Natural killer cell treated with Interleukin-12 subunit alpha and Interleukin-12 subunit beta and Interleukin-15 and Interleukin-18, amount 100 ng/mL, for 72 hours (primary cell): ENCODE data around the gene SCAMP5. TPM values are rescaled to one million over a fixed set of nuclear protein-coding genes. Genes with fewer than 3 reads are reported as not detected.

ENCODE experiments used
- ATAC-seq, 2 donors: fragments of 150-1000 bp; cut with Tn5 transposase in 1 of 2; sonication (Bioruptor Pico), chemical (Tn5 transposase) in 1 of 2; 2 replicates each; pipeline ENCODE4 v1.10.0; 2021
- DNase-seq: peaks from one replicate; pipeline ENCODE4 v3.0.0; 2022; ENCODE audit warnings: low spot score
- H3K27ac Mint-ChIP-seq, 2 donors: 1 replicate in 1 of 2; 2 replicates in 1 of 2; pipeline ENCODE4 v1.8.0; 2022; ENCODE audit warnings: mixed read lengths in 2 of 2, mild to moderate bottlenecking in 1 of 2, moderate library complexity in 1 of 2
- H3K27me3 Mint-ChIP-seq, 2 donors: 1 replicate in 1 of 2; 2 replicates in 1 of 2; pipeline ENCODE4 v1.8.0; 2022; ENCODE audit warnings: mixed read lengths in 2 of 2
- H3K36me3 Mint-ChIP-seq: one replicate; pipeline ENCODE4 v1.8.0; 2022; ENCODE audit warnings: mixed read lengths
- H3K4me1 Mint-ChIP-seq, 2 donors: 1 replicate in 1 of 2; 2 replicates in 1 of 2; pipeline ENCODE4 v1.8.0; 2022; ENCODE audit warnings: low read depth in 2 of 2, mixed read lengths in 2 of 2, mild to moderate bottlenecking in 1 of 2
- H3K4me3 Mint-ChIP-seq: one replicate; pipeline ENCODE4 v1.8.0; 2022; ENCODE audit warnings: mixed read lengths
- H3K9me3 Mint-ChIP-seq: 2 replicates; pipeline ENCODE4 v1.8.0; 2022; ENCODE audit warnings: mixed read lengths
- total RNA-seq, 2 donors: library from RNA; stranded (reverse); gene quantifications; one replicate each; pipeline ENCODE4 v1.2.3, GENCODE V29; 2022

SCAMP5 gene
- 1 to 10 TPM in 1 of 2 donors, under 1 TPM in 1; 0.40 to 2.7 TPM for total RNA-seq

GRCh38 chr15:74995182-74995778 is at the start of gene SCAMP5:
Gene SCAMP5 (plus strand): TSS chr15:74995563. CDS start chr15:75011840, 16,277 bp downstream.
- no peak within 1 kb of the TSS for H3K27ac Mint-ChIP-seq
- peak; percentile 95 to 97 for ATAC-seq
- peaks cover 28 to 32% of the 10 kb centered on the region in 2 donors for H3K27me3 Mint-ChIP-seq
- peaks cover 5% of the 10 kb centered on the region for H3K9me3 Mint-ChIP-seq
- peaks cover 10 to 13% of the 10 kb centered on the region in 2 donors for H3K4me1 Mint-ChIP-seq
- no peaks in the 10 kb centered on the region for H3K36me3 Mint-ChIP-seq
- DNase-seq = peak; percentile 96
- H3K4me3 Mint-ChIP-seq = peak within 1 kb of the TSS; percentile 70

GRCh38 chr15:74950078-74950908 is 45.1 kb upstream of the SCAMP5 start:
- peak; percentile 71 to 84 for ATAC-seq
- Mint-ChIP-seq H3K9me3 (no peaks in the 10 kb centered on the region), H3K36me3 (no peaks in the 10 kb centered on the region), H3K27ac (no peak overlapping the region), H3K4me3 (no peak overlapping the region), H3K27me3 (no peaks in the 10 kb centered on the region), H3K4me1 (peaks cover 0 to 4% of the 10 kb centered on the region in 2 donors)
- peak; percentile 86 for DNase-seq

GRCh38 chr15:74951006-74951405 is 44.4 kb upstream of the SCAMP5 start:
- H3K9me3 Mint-ChIP-seq = no peaks in the 10 kb centered on the region
- H3K4me3 Mint-ChIP-seq = no peak overlapping the region
- no peaks in the 10 kb centered on the region for H3K36me3 Mint-ChIP-seq
- H3K4me1 Mint-ChIP-seq = peaks cover 0 to 4% of the 10 kb centered on the region in 2 donors
- ATAC-seq = no peak
- H3K27me3 Mint-ChIP-seq = no peaks in the 10 kb centered on the region
- no peak overlapping the region for H3K27ac Mint-ChIP-seq
- no peak for DNase-seq

GRCh38 chr15:74954515-74954914 is 40.8 kb upstream of the SCAMP5 start:
- ATAC-seq = no peak
- H3K9me3 Mint-ChIP-seq = no peaks in the 10 kb centered on the region
- peaks cover 6 to 9% of the 10 kb centered on the region in 2 donors for H3K4me1 Mint-ChIP-seq

GRCh38 chr15:74955017-74955416 is 40.3 kb upstream of the SCAMP5 start:
- Mint-ChIP-seq H3K4me1 (peaks cover 6 to 11% of the 10 kb centered on the region in 2 donors), H3K27me3 (peaks cover 17 to 23% of the 10 kb centered on the region in 2 donors), H3K9me3 (no peaks in the 10 kb centered on the region), H3K36me3 (no peaks in the 10 kb centered on the region), H3K27ac (no peak overlapping the region), H3K4me3 (peak overlapping the region; percentile 30)
- DNase-seq (no peak), ATAC-seq (no peak)

More at GRCh38 chr15:74954515-74954914, 40.8 kb upstream of the SCAMP5 start:
- H3K27me3 Mint-ChIP-seq = peaks cover 12 to 18% of the 10 kb centered on the region in 2 donors
- no peak overlapping the region for H3K27ac Mint-ChIP-seq
- H3K36me3 Mint-ChIP-seq = no peaks in the 10 kb centered on the region
- H3K4me3 Mint-ChIP-seq = peak overlapping the region; percentile 30
- no peak for DNase-seq

GRCh38 chr15:74955796-74956647 is 39.3 kb upstream of the SCAMP5 start:
- peak; percentile 66 to 75 for ATAC-seq
- Mint-ChIP-seq H3K4me3 (peak overlapping the region; percentile 17), H3K9me3 (no peaks in the 10 kb centered on the region), H3K4me1 (peaks cover 6 to 7% of the 10 kb centered on the region in 2 donors), H3K27ac (no peak overlapping the region), H3K36me3 (no peaks in the 10 kb centered on the region), H3K27me3 (peaks cover 24 to 32% of the 10 kb centered on the region in 2 donors)
- peak; percentile 66 for DNase-seq

GRCh38 chr15:74956648-74957475 is 38.5 kb upstream of the SCAMP5 start, which contains the start of gene RPP25:
Gene RPP25 (minus strand): TSS chr15:74956772. CDS start chr15:74956583, 189 bp downstream.
- Mint-ChIP-seq H3K4me3 (peak within 1 kb of the TSS; percentile 57), H3K9me3 (no peaks in the 10 kb centered on the region), H3K27ac (no peak within 1 kb of the TSS), H3K36me3 (no peaks in the 10 kb centered on the region), H3K4me1 (peaks cover 6 to 7% of the 10 kb centered on the region in 2 donors), H3K27me3 (peaks cover 32 to 41% of the 10 kb centered on the region in 2 donors)
- DNase-seq = peak; percentile 75
- ATAC-seq = peak; percentile 96

GRCh38 chr15:74957476-74958035 is 37.8 kb upstream of the SCAMP5 start:
- no peak for ATAC-seq
- H3K36me3 Mint-ChIP-seq = no peaks in the 10 kb centered on the region
- peaks cover 37 to 44% of the 10 kb centered on the region in 2 donors for H3K27me3 Mint-ChIP-seq
- no peak for DNase-seq
- H3K4me3 Mint-ChIP-seq = peak overlapping the region; percentile 57
- H3K9me3 Mint-ChIP-seq = no peaks in the 10 kb centered on the region
- no peak overlapping the region for H3K27ac Mint-ChIP-seq
- peaks cover 6 to 7% of the 10 kb centered on the region in 2 donors for H3K4me1 Mint-ChIP-seq

GRCh38 chr15:74958320-74958907 is 36.9 kb upstream of the SCAMP5 start:
- peaks cover 42 to 51% of the 10 kb centered on the region in 2 donors for H3K27me3 Mint-ChIP-seq
- peaks cover 6 to 7% of the 10 kb centered on the region in 2 donors for H3K4me1 Mint-ChIP-seq
- ATAC-seq = no peak
- H3K36me3 Mint-ChIP-seq = no peaks in the 10 kb centered on the region
- no peak for DNase-seq
- no peak overlapping the region for H3K27ac Mint-ChIP-seq
- no peaks in the 10 kb centered on the region for H3K9me3 Mint-ChIP-seq
- H3K4me3 Mint-ChIP-seq = peak overlapping the region; percentile 57

- H3K4me1 Mint-ChIP-seq = peaks cover 6 to 7% of the 10 kb centered on the region in 2 donors
- DNase-seq (no peak), ATAC-seq (no peak)
- no peaks in the 10 kb centered on the region for H3K36me3 Mint-ChIP-seq
- no peaks in the 10 kb centered on the region for H3K9me3 Mint-ChIP-seq
- H3K4me3 Mint-ChIP-seq = no peak overlapping the region
- H3K27me3 Mint-ChIP-seq = peaks cover 42 to 51% of the 10 kb centered on the region in 2 donors
- H3K27ac Mint-ChIP-seq = no peak overlapping the region
Observed at GRCh38 chr15:74958908-74959585, 36.3 kb upstream of the SCAMP5 start.

GRCh38 chr15:74959586-74959939 is 35.8 kb upstream of the SCAMP5 start:
- no peak for ATAC-seq

GRCh38 chr15:74960286-74960685 is 35.1 kb upstream of the SCAMP5 start:
- H3K27me3 Mint-ChIP-seq = peaks cover 43 to 51% of the 10 kb centered on the region in 2 donors
- no peak overlapping the region for H3K4me3 Mint-ChIP-seq
- H3K4me1 Mint-ChIP-seq = peaks cover 6 to 7% of the 10 kb centered on the region in 2 donors
- DNase-seq (no peak), ATAC-seq (no peak)
- no peak overlapping the region for H3K27ac Mint-ChIP-seq
- H3K36me3 Mint-ChIP-seq = no peaks in the 10 kb centered on the region
- H3K9me3 Mint-ChIP-seq = no peaks in the 10 kb centered on the region

More at GRCh38 chr15:74959586-74959939, 35.8 kb upstream of the SCAMP5 start:
- DNase-seq = no peak
- Mint-ChIP-seq H3K27ac (no peak overlapping the region), H3K4me1 (peaks cover 6 to 7% of the 10 kb centered on the region in 2 donors), H3K27me3 (peaks cover 42 to 51% of the 10 kb centered on the region in 2 donors), H3K36me3 (no peaks in the 10 kb centered on the region), H3K4me3 (peak overlapping the region; percentile 11), H3K9me3 (no peaks in the 10 kb centered on the region)
